Islet of Langerhans (tissue), 1 donor: ENCODE data around the gene GOLM1.

Experiments used
- FAIRE-seq: peaks from one replicate; lab custom pipeline; 2011; peaks lifted over from hg19 to GRCh38; lab: Jason Lieb, UNC

GOLM1 gene

GRCh38 chr9:85978496-85978895 lies 120.9 kb downstream of the GOLM1 start:
- no peak for FAIRE-seq
